GM19463 (cell line): ENCODE results near the gene BICRA.
A peak's percentile ranks its signal among the peaks of the same experiment; 100 is the strongest.

Source experiments
- ATAC-seq: cut with Tn5 transposase; IDR thresholded peaks from one replicate; pipeline ENCODE4 v1.9.1; 2021; ENCODE audit warnings: mild to moderate bottlenecking, moderate library complexity; ENCODE audit not compliant: unreplicated experiment

Gene BICRA

DNA sequence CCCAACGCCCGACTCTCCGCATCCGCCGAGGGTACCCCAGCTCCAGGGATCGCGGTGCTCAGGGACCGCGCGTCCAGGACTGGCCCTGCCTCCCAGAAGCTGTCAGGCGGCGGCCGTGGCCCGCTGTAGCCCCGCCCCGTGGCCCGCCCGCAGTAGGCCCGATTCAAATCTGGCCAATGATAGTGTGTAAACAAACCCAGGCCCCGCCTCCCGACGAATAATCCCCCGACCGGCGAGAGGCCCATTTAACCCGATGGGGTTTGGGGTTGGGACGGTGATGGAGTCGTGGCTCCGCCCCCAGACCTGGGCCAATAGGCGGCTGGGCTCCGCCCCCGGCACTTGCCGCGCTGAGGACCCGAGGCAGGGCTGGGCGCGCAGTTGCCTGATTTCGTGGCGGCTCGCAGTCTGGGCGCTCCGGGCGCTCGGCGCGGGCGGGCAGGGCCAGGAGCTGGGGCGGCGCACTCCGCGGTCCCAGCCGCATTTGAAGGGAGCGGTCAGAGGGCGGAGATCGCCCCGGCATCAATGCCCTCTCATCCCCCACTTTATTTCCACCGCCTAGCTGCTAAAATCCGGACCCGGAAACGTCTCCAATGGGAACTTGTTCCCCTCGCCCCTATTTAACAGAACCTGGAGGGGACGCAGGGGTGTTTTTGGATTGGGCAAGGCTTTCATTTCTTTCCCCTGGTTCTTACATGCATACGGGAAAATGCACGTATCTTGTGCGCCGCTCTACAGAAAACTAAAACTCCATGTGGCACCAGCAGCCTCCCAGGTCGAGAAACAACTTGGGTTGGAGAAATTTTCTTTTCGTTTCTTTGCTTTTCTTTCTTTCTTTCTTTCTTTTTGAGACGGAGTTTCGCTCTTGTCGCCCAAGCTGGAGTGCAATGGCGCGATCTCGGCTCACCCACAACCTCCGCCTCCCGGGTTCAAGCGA lies 8.4 kb upstream of the BICRA start:
- peak; percentile 96 for ATAC-seq

DNA sequence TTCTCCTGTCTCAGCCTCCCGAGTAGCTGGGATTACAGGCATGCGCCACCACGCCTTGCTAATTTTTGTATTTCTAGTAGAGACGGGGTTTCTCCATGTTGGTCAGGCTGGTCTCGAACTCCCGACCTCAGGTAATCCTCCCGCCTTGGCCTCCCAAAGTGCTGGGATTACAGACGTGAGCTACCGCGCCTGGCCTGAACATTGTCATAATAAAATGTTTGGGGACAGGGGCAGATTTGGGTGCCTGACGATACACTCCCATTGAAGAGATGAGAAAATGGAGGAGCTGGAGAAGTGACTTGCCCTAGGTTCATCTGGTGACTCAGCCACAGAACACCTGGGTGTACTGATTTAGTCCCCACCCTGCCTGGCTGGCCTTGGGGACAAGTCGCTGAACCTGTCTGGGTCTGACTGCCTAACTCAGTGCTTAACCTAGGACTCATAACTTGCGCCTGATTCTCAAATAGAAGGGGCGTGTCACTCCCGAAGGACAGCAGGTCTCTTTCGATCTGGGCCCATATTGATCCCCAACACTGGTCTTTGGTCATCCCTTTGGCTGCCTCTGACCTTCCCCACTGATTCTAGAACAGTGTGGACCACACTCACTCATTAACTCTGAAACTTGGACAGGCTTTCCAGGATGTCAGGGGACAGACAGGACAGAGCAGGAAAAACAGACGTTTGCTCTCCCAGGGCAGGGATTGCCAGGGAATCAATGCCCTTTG lies 7.6 kb upstream of the BICRA start:
- no peak for ATAC-seq

DNA sequence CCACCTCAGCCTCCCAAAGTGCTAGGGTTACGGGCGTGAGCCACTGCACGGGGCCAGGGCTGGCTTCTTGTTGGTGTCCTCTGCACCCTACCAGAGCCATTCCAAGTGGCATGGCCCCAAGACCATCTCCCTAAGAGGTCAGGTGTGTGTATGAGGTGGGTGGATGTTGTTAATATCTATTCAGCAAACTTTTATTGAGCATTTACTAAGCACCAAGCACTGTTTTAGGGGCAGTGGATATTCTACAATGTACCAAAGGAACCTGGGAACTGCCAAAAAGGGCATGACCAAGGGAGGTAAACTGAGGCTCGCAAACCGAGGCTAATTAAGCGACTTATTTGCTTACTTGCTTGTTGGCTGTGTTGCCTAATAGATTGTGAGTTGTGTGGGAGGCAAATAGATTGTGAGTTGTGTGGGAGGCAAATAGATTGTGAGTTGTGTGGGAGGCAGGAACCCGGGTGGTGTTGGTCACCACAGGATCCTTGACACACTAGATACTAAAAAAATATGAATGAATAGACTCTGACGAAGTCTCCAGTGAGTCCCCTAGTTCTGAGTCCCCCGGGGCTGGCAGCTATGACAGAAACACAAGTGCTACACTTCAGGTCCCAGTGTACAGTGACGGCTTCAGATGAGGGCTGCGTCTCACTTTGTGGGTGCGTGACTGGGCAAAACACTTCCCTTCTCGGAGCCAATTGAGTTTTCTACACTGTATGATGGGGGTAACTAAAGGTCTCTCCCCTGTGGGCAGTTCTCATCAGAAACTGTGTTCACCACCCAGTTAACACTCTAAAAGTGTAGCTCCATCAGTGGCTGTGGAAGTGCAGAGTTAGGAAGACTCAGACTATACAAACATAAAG lies 5.0 kb upstream of the BICRA start:
- ATAC-seq = no peak

DNA sequence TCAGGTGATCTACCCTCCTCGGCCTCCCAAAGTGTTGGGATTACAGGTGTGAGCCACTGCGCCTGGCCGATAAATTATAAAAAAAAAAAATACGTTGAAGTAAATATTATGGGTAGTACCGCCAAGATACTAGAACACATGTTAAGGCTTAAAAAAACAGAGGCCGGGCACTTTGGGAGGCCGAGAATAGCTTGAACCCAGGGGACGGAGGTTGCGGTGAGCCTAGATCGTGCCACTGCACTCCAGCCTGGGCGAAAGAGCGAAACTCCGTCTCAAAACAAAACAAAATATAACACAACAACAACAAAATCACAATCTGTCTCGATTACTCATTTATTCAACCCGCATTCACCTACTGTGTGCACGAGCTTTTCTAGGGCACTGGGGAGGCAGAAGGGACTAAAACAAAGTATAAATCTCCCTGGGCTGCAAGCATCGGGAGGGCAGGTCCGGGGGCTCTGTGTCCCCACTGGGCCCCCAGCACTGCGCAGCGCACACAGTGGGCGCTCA lies 1.3 kb upstream of the BICRA start:
- no peak for ATAC-seq

DNA sequence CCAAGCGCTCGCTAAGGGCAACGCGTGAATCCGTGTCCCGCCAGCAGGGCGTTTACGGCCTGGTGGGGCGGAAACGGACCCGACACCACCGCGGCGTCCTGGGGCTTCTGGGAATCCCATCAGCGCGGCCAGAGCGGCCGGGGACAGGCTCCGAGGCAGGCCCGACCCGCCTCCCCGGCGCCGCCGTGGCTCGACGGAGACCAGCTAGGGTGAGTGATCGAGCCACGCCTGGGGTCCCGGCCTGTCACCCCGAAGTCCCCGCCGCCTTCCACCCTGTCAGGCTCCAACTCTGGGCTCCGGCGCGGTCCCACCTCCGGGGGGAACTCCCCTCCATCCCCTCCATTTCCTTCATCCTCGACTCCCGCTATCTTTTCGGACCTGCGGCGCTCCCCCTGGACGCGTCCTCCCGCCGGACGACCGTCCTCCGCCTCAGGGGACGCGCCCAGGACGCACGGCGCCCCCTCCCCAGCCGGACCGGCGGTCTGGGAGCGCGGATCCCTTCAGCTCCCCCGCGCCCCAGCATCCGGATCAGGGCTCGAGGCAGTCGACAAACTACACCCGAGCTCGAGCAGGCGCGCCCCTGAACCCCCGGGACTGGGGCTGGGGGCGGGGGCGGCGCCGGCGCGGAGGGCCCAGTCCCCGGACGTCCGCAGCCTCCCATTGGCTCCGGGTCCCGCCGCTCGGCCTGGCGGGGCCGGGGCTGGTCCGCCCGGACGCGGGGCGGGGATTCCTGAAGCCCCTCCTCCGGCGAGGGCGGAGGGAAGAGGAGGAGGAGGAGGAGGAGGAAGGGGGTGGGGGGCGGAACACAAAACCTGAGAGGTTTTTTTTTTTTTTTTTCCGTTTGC lies 638 bp upstream of the BICRA start:
- peak; percentile 84 for ATAC-seq

DNA sequence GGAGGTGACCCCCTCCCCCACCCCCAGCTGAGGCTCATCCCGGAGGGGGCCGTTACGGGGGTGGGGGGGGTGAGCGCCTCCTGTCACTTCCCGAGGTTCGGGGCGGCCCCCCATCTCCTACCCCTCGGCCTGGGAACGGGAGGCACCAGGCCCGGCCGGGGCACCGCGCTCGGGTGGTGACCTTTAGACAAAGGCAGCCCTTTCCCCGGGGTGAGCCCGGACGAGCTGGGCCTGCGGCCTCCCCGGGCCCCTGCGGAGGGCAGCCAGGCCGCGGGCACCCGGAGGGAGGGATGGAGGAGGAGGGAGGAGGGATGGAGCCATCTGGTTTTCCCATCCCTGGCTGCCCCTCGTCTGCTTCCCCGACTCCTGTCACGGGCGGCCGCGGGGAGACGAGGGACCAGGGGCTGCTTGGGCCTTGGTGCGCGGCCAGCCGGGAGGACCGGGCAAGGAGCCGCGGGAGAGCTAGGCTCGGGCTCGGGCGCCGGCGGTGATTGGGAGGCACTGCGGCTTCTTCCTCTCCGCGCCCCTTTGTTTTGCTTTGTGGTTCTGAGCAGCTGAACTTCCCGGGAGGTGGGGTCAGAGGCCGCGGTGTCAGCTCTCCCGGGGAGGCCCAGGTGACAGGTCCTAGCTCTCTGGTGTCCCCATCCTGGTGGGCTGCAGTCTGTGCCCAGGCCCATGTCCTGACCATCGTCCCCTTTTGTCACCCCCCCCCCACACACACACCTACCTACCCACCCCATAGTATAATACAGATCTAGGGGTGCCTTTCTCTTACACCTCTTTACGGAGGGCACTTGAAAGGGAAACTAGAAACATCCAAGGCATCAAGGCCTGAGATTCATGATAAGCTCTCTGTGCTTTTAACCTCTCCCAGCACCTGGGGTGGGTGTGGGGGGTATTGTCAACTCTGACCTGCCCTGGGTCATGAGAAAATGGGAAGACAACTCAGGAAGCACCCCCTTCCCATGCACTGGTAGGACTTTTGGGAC lies 1.3 kb downstream of the BICRA start:
- no peak for ATAC-seq

DNA sequence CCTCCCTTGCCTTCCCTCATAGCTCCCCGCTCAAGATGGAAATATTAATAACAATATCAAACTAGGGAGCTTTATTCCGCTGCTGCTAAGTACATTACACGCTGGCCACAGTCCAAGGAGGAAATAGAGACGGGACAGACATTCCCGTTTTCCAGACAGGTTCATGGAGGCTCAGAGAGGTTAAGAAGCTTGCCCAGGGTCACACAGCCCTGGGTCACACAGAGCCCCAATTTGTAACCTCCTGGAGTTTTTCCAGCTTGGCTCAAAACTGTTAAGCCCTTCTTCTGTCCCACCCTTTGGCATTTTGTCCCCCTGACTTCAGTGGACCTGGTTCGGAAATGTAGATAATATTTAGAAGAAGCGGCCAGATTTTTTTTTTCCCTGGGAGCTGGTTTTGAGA lies 2.0 kb downstream of the BICRA start:
- ATAC-seq = no peak

DNA sequence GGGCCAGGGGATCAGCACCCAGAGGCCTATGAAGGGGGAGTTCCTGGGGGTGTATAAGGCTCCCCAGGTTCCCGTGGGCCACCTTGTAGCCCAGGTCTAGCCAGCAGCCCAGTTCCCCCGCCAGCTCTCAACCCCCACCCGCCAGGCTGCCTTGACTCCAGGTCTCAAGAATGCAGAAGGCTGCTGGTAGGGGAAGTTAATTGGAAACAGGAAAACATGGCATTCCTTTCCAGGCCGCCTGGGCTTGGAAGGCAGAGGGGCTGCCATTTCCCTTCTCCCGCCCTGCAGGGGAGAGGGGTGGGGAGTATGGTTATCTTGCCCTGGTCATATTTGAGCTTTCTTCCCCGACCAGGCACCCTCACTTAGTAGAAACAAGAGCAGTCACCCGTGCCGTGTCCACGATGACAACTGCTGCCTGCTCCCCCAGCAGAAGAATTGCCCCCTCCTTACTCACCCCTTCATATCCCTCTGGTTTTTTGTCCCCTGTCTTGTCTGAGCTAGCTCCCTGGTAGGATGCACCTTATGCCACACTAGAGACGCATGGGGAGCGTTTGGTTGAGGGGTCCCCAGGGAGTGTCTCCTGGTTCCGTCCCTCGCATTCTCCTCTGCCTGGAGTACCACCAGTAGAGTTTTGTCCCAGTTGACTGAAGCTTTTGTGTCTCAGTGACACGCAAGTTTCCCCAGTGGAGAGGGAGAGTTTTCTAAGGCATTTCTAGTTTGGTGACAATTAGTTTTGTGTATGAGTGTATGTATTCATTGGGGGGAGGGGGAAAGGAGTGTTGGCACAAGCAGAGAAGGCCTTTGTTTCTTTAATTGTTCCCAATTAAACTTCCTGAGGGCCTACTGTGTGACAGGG lies 4.5 kb downstream of the BICRA start:
- no peak for ATAC-seq

DNA sequence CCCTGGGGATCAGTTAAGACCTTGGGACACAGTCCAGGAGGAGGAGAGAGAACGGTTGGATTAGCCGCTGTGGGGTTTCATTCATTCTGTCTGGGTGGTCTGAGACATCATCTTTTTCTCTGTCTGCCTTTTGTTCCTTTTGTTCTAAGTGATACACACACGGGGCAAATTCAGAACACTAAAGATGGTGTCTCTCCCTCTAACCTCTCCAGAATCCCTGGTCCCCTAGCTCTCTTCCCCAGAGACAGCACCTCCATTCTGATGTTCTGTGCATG lies 5.0 kb downstream of the BICRA start:
- no peak for ATAC-seq

DNA sequence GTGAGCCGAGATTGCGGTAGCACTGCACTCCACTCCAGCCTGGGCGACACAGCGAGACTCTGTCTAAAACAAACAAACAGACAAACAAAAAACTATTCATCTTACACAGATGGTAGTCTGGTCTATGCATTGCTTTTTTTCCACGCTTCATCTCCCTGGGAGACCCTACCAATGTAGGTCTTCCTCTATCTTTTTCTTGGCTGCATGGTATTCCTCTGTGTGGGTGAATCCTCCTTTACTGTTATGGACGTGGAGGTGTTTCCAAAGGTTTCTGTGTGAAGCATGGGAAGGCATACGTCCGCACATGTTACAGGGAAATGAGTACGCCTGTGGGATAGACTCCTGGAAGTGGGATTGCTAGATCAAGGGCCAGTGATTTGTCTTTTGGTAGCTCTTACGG lies 5.6 kb downstream of the BICRA start:
- ATAC-seq = no peak

DNA sequence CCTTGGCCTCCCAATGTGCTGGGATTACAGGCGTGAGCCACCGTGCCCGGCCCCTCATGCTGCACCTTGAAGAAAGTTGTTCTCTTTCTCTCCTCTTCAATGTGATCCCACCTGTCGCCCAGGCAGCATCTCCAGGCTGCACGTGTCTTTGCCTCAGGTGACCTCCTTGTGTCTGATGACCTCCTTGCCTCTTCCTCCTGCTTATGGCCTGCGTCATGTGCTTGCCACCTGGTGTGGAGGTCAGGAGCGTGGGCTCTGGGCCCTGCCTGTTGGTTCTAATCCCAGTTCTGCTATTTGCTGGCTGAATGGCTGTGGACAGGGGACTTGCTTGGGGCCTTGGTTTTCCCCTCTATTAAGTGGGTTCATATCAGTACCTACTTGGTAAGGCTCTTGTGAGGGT lies 6.3 kb downstream of the BICRA start:
- ATAC-seq = no peak

DNA sequence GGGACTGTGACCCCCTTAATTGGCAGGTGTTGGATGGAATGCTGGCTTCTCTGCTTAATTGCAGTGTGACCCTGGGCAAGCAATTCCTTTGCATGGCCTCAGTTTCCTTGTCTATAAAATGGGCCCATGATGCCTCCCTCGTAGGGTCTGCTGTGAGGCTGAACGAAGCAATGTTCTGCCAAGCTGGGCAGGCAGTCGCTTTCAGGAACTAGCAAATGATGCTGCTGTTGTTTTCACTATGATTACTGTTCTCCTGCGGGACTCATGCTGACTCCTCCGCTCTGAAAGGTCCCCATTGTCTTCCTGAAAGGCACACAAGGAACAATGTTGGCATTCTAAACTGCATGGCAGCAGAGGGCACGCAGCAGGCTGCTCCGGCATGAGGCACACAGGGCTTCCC lies 6.8 kb downstream of the BICRA start:
- ATAC-seq = no peak

DNA sequence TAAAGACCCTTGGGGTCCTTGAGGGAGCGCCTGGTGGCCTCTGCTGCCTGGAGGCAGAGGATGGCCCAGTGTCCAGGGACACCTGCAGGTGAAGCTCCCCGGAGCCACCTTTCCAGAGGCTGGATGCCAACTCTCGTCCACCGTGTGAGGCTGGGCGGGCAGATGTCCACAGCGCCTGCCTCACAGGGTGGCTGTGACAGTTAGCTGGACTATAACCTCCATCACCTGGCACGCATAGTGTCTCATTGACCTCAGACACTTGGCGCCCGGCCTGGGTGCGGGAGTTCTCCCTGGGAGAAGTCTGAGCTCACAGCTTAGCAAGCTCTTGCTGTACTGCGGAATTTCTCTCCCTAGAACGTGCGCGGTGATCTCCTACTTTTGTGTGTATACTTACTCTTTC lies 9.8 kb downstream of the BICRA start:
- no peak for ATAC-seq

DNA sequence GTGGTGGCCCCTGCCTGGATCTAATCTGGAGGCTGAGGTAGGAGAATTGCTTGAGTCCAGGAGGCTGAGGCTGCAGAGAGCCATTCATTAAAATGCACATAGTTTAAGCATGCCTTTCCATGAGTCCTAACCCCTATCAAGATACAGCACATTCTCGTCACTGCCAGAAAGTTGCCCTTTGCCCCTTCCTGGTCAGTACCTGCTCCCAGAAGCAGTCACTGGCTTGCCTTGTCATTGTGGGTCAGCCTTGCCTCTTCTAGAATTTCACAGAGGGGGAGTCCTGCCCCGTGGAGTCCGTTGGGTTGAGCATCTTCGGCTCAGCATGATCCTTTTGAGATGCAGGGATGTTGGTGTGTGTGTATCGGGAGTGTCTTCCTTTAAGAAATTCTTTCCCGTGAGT lies 10.8 kb downstream of the BICRA start:
- ATAC-seq = no peak

DNA sequence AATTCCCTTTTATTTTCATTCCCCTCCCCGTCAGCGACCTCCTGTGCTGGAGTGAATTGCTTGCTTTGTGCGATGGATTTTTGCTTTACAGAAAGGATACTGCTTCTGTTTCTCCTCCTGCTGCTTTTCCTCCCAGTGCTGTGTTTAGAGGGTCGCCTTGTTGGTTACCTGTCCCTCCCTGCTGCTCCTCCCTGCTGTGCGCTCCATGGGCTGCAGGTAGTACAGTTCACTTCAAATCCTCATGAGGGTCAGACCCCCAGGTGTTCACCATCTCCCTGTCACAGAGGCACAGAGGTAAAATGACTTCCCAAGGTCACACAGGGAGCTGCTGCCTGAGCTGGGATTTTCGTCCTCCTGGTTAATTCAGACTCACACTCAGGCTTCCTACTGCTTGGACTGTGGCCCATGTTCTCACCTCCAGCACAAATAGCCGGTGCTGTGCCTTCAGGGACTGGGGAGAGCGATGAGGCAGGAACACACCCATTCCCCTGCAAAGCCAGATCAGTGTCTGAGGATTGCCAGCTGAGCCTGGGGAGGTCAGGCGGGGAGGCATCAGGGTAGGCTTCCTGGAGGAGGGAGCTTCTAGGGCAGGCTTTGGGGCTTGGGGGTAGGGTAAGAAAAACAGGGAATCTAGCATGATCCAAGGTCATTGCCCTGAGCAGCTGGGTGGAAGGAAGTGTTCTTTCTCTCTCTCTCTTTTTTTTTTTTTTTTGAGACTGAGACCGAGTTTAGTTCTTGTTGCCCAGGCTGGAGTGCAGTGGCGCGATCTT lies 14.4 kb downstream of the BICRA start:
- ATAC-seq = no peak

DNA sequence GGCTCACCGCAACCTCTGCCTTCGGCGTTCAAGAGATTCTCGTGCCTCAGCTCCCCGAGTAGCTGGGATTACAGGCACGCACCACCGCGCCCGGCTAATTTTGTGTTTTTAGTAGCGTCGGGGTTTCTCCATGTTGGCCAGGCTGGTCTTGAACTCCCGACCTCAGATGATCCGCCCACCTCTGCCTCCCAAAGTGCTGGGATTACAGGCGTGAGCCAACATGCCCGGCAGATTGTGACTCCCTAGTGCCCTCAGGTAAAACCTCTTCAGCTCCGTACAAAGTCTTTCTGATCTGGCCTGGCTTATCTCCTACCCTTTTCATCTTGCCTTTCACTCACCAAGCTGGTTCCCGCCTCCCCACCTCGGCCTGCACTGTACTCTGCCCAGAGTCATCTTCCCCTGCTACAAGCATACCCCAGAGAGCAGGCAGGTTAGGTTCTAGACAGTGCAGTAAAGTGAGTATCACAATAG lies 15.0 kb downstream of the BICRA start:
- ATAC-seq = no peak

DNA sequence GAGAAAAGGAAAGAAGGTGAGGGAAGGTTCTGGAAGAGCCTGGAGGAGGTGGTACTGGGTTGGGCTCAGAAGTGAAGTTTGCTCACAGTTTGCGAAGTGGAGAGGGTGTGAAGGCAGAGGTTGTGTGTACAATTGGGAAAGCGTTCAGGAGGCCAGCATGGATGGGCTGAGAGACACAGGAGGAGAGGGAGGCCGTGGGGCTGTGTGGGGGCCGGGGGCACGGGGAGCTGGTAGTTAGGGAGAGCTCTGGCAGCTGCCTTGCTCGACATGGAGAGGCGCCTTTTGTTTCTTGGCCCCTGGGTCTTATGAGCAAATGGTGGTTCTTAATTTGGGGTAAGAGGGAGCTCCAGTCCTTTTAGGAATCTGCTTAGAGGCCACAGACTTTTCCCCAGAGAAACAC lies 16.7 kb downstream of the BICRA start:
- no peak for ATAC-seq
